GM13976 (cell line): ENCODE measurements around the gene SUSD1.
A peak's percentile ranks its signal among the peaks of the same experiment; 100 is the strongest.

Experiments used
- DNase-seq: peaks from one replicate; pipeline ENCODE4 v3.0.0; 2012; ENCODE audit warnings: low spot score
- CTCF ChIP-seq: IDR thresholded peaks from 2 replicates; pipeline ENCODE4 v1.5.1; 2012; ENCODE audit warnings: borderline replicate concordance, mild to moderate bottlenecking; ENCODE audit not compliant: insufficient read depth; ENCODE audit errors: extremely low read depth, missing control alignments, control extremely low read depth
- in situ Hi-C: fragments of 300-500 bp; cut with MboI; formaldehyde crosslinking; loops from one replicate; pipeline ENCODE4 v1.12.0; 2022; ENCODE audit warnings: low sequenced_read_pairs, mixed read lengths, inconsistent platforms; ENCODE audit not compliant: unreplicated experiment

The SUSD1 gene

DNA sequence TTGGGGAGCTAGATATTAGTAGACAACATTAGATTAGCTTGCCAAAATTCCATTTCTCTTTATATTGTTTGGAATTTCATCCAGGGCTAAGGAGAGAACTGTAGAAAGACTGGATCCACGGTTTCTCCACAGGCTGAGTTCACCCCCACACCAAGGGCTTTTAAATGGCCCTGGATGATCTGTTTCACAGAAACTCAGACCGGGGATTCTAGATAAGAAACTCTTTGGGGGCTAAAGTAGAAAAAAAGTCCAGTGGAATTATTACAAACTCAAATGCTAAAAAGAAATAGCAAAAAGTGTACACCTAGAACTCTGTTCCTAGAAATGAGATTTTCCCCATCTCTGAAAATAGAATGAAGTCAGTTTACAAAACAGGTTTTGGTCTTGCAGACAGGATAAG lies 80.9 kb downstream of the SUSD1 start:
- in situ Hi-C loops: loop anchor here (10.0 to 25.0 kb wide), 2 partner anchors 618 to 721 kb away; partner anchors contain the start of gene INIP
- DNase-seq: no peak
- no peak for TF ChIP-seq CTCF

GRCh38 chr9:112093870-112094216 lies 81.3 kb downstream of the SUSD1 start:
- TF ChIP-seq CTCF: no peak
- in situ Hi-C loops: loop anchor here (10.0 to 25.0 kb wide), 2 partner anchors 618 to 721 kb away; partner anchors contain the start of gene INIP
- DNase-seq: no peak

GRCh38 chr9:112093147-112093869 lies 81.8 kb downstream of the SUSD1 start:
- TF ChIP-seq CTCF: no peak
- in situ Hi-C loops: loop anchor here (10.0 to 25.0 kb wide), 2 partner anchors 619 to 721 kb away; partner anchors contain the start of gene INIP

DNA sequence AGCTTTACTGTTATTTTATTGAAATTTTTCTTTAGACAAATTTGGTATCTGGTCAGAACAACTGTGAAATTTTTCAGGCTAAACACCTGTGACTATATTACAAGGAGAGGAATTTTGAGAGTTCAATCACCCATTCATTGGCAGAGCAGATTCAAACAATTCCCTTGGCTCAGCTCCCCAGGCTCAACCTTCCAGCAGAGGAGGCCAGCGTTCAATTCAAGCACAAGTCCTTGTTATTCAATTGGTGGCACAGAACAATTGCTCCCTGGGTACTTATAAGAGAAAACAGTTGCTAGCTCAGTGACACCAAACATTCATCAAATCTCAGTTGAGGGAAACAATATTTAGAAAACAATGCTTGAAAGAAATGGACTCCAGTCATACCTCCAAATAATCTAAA lies 83.3 kb downstream of the SUSD1 start:
- in situ Hi-C loops: loop anchor here (10.0 to 25.0 kb wide), 2 partner anchors 620 to 723 kb away; partner anchors contain the start of gene INIP
- TF ChIP-seq CTCF: no peak
- no peak for DNase-seq

More at GRCh38 chr9:112093147-112093869, 81.8 kb downstream of the SUSD1 start:
- DNase-seq: no peak

DNA sequence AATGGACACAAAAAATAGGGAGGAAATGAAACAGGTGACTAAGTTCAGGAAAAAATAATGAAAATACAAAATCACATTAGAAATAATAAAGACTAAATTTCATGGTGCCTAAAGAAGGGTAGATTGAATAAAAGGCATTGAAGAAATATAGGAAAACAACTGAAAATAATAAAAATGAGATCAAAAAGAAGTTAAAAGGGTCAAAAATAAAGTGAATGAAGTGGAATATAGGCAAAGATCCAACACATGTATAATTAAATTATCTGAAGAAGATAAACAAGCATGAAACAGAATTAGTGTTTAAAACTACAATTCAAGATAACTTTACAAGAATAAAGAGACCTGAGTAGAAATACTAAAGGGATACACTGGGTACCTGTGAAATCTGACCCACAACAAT lies 87.6 kb downstream of the SUSD1 start:
- TF ChIP-seq CTCF: no peak
- in situ Hi-C loops: loop anchor here (5.0 to 25.0 kb wide), 2 partner anchors 265 to 625 kb away; partner anchors contain the start of gene INIP
- no peak for DNase-seq

DNA sequence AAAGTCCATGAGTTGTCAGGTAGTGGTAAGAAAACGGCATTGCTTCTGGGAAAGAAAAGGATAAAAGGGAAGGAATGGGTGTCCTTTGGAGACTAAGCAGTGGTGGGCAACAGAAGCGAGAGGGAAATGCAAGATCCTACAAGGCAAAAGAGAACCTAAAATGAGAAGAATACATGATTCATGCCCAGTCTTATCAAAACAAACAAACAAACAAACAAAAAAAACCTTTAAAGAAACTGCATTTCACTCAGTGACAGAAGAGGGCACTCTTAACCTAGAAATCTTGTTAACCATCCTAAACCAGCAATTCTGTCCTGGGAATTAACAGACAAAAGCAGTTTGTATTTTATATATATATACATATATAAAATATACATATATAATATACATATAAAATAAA lies 88.5 kb downstream of the SUSD1 start:
- peak; percentile 35 for TF ChIP-seq CTCF
- in situ Hi-C loops: loop anchor here (5.0 to 25.0 kb wide), 2 partner anchors 266 to 626 kb away; partner anchors contain the start of gene INIP
- DNase-seq: no peak
